A673 (cell line): ENCODE results near the gene TTR.
A peak's percentile ranks its signal among the peaks of the same experiment; 100 is the strongest.

Experiments
- EZH2 ChIP-seq: fragments of 200-600 bp; sonication (generic); IDR thresholded peaks from 2 replicates; pipeline ENCODE4 v1.6.1; 2017; ENCODE audit warnings: borderline replicate concordance, low read depth, mild to moderate bottlenecking, mixed read lengths, antibody characterized with exemption, low read length; ENCODE audit not compliant: poor library complexity, severe bottlenecking
- TF ChIP-seq, protein P1 (sequence below): fragments of 300-800, 200-600 bp; sonication (generic); conservative IDR thresholded peaks from 2 replicates; pipeline ENCODE4 v1.5.1; 2017; ENCODE audit warnings: low read depth, mild to moderate bottlenecking, antibody characterized with exemption, low read length, moderate library complexity, mixed read lengths

DNA sequence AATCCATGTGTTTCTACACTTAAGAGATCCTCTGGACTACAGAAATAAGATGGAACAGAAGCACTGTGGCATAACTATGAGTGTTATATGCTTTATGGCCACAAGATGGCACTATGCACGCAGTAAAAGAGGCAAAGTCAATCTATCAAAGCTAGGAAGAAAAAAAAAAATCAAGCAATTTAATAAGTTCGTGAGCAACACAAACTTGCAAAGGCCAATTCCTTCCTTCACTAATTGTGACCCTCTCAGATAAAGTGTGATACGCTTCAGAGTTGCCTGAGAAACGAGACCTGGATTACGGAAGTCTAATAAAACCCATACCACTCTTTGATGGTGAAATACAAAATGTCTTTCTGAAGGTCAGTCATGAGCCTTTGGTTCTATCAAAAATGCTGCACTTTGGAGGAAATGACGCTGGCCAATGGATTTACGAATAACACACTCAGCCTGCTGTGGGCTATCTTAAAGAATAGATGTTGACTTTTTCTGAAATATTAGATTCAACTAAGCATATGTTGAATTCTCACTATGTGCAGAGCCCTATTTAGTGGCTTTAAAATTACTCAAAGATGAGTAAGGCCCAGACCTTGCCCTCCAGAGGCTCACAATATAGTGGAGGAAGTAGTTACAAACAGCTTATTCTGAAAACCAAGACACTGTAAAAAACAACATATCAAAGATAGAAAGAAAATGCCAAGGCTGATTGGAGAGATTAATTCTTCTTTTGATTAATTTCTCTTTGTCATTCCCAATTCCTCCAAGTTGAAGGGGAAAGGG is 35.5 kb upstream of the TTR start:
- TF ChIP-seq, protein P1, sequence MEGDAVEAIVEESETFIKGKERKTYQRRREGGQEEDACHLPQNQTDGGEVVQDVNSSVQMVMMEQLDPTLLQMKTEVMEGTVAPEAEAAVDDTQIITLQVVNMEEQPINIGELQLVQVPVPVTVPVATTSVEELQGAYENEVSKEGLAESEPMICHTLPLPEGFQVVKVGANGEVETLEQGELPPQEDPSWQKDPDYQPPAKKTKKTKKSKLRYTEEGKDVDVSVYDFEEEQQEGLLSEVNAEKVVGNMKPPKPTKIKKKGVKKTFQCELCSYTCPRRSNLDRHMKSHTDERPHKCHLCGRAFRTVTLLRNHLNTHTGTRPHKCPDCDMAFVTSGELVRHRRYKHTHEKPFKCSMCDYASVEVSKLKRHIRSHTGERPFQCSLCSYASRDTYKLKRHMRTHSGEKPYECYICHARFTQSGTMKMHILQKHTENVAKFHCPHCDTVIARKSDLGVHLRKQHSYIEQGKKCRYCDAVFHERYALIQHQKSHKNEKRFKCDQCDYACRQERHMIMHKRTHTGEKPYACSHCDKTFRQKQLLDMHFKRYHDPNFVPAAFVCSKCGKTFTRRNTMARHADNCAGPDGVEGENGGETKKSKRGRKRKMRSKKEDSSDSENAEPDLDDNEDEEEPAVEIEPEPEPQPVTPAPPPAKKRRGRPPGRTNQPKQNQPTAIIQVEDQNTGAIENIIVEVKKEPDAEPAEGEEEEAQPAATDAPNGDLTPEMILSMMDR, result peak; percentile 82
- no peak for TF ChIP-seq EZH2
